HEK293T (cell line): Measurements from ENCODE around the gene CDC37.
"Not testable (repeated sequence)": the region's sequence is repeated elsewhere in the genome, so short reads cannot be mapped to it uniquely, and the experiment has no call there.

Experiments used
- ARNT ChIP-seq: fragments of 450-650 bp; IDR thresholded peaks from 2 replicates; pipeline ENCODE4 v1.6.1; 2017; ENCODE audit warnings: mild to moderate bottlenecking
- CTBP1 ChIP-seq: fragments of 450-650 bp; IDR thresholded peaks from 2 replicates; pipeline ENCODE4 v1.6.1; 2016; ENCODE audit warnings: borderline replicate concordance
- FOXA1 ChIP-seq: fragments of 450-650 bp; IDR thresholded peaks from 2 replicates; pipeline ENCODE4 v1.6.1; 2016; ENCODE audit warnings: mild to moderate bottlenecking
- FOXK2 ChIP-seq: fragments of 450-650 bp; IDR thresholded peaks from 2 replicates; pipeline ENCODE4 v1.6.1; 2016; ENCODE audit warnings: mild to moderate bottlenecking
- FOXM1 ChIP-seq: fragments of 450-650 bp; IDR thresholded peaks from 2 replicates; pipeline ENCODE4 v1.6.1; 2017; ENCODE audit warnings: mild to moderate bottlenecking, borderline replicate concordance
- HDGF ChIP-seq: fragments of 450-650 bp; IDR thresholded peaks from 2 replicates; pipeline ENCODE4 v1.6.1; 2017; ENCODE audit warnings: antibody characterized with exemption, borderline replicate concordance
- NFRKB ChIP-seq: fragments of 450-650 bp; IDR thresholded peaks from 2 replicates; pipeline ENCODE4 v1.6.1; 2016; ENCODE audit warnings: mild to moderate bottlenecking, moderate library complexity
- SP1 ChIP-seq: fragments of 450-650 bp; IDR thresholded peaks from 2 replicates; pipeline ENCODE4 v1.6.1; 2017
- SUZ12 ChIP-seq: fragments of 450-650 bp; IDR thresholded peaks from 2 replicates; pipeline ENCODE4 v1.6.1; 2016; ENCODE audit warnings: mild to moderate bottlenecking
- TARDBP ChIP-seq: fragments of 450-650 bp; IDR thresholded peaks from 2 replicates; pipeline ENCODE4 v1.6.1; 2016

- not testable (repeated sequence) for TF ChIP-seq FOXA1, CTBP1, HDGF, SP1, FOXK2, FOXM1, NFRKB, TARDBP, ARNT, SUZ12
Observed at GRCh38 chr19:10399340-10399739, 4.0 kb downstream of the CDC37 start.
